GM21825 (cell line): ENCODE data around the gene SELENOT.
"Not testable (repeated sequence)": the region's sequence is repeated elsewhere in the genome, so short reads cannot be mapped to it uniquely, and the experiment has no call there.

Experiments
- ATAC-seq: cut with Tn5 transposase; IDR thresholded peaks from one replicate; pipeline ENCODE4 v1.9.1; 2021; ENCODE audit warnings: mild to moderate bottlenecking, moderate library complexity; ENCODE audit not compliant: unreplicated experiment

The SELENOT gene

GRCh38 chr3:150607267-150608065 is 4.3 kb downstream of the SELENOT start:
- ATAC-seq: no peak

DNA sequence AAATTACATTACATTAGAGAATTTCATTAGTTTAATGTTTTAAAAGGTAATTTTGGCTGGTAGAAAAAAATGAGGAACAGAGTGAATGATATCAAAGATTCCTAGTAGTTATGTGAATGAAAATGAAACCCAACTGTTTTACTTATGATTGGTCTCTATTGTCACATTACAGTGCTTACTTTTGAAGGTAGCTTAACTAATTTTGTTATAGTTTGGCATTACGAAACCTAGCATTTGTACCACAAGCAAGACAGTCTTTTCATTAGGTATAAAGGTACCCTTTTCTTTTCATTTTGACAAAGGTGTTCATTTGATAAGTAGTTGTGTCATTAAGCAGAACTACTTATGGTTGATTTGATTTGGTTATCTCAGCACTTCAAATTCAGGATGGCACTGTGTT is 6.9 kb downstream of the SELENOT start:
- ATAC-seq: no peak

- no peak for ATAC-seq
These were observed 7.7 kb downstream of the SELENOT start for GRCh38 chr3:150610785-150611184.

DNA sequence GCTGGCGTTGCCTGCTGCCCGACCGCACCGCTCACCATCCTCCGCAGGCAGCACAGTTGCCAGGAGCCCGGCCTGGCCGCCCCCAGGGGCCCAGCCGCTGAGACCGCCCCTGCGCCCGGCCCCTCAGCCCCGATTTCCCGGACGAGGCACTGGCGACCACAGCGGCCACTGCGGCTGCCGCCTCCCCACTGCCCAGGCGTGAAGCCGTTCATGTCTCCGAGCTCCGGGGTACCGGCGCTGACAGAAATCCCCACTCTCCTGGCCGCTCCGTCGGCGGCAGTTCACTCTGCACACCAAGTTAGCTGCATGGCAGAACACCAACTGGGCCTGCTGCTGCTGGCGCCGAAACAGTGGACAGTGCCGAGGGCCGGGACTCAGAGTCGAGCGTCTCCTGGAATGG is 8.5 kb downstream of the SELENOT start:
- ATAC-seq: no peak

- ATAC-seq: no peak
These were observed 9.4 kb downstream of the SELENOT start for GRCh38 chr3:150612494-150612893.

DNA sequence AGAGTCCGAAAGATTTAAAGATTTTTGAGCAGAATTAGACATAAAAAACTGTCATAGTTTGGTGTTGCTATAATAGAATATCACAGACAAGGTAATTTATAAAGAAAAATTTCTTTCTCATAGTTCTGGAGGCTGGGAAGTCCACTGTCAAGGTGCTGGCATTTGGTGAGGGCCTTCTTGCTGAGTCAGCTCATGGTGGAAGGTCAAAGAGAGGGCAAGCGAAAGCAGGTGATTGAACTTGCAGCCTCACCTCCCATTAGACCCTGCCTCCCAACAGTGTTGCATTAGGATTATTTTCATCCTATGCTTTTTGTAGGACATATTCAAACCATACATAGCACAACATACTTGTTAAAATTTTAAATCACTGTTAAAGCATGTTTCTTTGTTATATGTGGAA is 9.9 kb downstream of the SELENOT start:
- no peak for ATAC-seq

DNA sequence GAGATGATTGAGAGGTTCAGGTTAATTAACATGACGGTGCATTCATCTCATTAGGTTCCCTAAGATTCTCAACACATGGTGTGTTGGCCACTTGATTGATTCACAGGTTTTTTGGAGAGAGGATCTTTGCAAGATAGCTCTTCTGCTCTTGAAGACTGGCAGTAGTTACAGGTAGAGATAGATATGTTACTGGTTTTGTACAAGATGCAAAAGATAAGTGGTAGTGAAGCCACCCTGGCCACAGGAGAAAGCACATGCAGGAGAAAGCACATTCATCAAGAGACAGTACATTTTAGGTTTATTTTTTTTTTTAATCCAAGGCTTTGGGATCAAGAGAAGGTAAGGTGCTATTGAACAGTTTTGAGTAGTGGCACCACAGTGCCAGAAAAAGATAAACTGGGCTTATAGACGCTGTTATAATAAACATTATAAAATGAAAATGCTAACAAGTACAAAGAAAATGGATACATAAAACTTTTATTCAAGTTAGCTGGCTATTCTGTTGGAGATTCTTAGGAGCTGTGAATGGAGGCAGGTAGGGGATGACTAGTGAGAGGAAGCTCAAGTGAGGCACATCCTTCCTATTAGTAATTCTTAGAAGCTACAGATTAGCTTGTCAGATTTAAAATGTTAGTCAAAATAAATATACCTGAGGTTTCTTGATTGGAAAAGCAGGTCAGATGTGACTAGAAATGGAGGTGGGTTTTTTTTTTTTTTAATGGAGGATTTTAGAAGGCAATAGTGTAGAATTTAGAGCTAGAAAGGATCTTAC is 10.8 kb downstream of the SELENOT start:
- ATAC-seq: no peak

DNA sequence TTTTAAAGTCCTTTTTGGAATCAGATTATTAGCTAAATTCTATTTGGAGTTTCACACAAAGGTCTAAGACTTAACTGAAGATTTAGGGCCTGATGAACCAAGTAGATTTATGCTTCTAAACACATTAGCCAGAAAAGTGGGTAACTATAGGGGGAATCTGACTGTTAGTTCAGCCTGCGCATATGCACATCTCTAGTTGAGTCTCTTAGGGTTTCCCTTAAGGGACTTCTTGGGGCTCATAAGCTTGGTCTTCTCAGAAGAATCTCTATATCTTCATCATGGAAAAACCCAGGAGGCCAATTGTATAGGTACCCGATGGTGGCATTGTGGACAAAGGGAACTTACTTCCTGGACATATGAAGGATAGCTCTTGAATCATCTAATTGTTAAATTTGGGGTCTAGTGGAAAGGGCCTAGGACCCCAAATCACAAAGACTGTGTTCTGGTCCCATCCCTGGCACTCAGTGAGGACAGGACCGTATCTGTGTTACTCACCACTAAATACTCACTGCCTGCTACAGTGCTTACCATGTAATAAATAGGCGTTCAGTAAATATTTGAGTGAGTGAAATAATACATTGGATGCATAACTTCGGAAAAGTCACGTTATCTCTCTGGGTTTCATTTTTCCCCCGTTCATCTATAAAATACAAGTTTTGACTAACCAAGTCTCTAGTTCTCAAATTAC is 17.0 kb downstream of the SELENOT start:
- ATAC-seq: no peak

DNA sequence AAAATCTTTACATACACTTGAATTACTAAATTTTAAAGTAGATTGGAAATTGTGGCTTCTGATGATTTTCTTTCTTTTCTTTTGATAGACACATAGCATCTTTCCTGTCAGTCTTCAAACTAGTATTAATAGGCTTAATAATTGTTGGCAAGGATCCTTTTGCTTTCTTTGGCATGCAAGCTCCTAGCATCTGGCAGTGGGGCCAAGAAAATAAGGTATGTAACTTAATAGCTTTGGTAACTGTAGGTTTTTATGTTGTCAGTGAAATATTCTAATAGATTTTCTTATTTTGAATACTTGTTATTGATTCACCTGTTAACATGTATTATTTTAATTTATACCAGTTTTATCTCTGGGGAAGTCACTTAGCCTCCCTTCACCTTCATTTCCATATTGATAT is 19.8 kb downstream of the SELENOT start:
- not testable (repeated sequence) for ATAC-seq

GRCh38 chr3:150623945-150624344 is 20.8 kb downstream of the SELENOT start:
- no peak for ATAC-seq

GRCh38 chr3:150626148-150626930 is 23.2 kb downstream of the SELENOT start:
- ATAC-seq: no peak

GRCh38 chr3:150627557-150627956 is 24.4 kb downstream of the SELENOT start:
- ATAC-seq: no peak

DNA sequence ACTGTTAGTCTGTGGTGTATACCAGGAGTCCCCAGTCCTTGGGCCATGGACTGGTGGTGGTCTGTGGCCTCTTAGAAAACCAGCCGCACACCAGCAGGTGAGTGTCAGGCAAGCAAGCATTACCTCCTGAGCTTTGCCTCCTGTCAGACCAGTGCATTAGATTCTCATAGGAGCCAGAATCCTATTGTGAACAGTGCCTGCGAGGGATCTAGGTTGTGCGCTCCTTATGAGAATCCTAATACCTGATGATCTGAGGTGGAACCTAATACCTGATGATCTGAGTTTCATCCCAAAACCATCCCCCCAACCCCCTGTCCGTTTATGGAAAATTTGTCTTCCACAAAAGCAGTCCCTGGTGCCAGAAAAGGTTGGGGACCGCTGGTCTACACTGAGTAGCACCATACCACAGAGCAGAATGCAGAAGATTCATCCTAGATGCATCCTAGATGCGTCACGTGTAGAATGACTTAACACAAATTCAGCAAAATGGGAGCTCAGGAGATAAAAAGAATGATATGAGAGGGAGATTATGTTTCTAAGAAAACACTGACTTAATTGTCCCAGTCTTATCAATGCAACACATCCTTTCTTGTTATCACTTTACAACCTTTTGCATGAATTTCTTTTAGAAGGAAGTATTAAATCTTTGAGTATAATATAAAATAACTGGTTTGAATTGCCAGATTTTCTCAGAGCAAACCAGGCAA is 28.5 kb downstream of the SELENOT start:
- ATAC-seq: no peak

- ATAC-seq: no peak
These were observed 32.0 kb downstream of the SELENOT start for GRCh38 chr3:150635076-150635475.

DNA sequence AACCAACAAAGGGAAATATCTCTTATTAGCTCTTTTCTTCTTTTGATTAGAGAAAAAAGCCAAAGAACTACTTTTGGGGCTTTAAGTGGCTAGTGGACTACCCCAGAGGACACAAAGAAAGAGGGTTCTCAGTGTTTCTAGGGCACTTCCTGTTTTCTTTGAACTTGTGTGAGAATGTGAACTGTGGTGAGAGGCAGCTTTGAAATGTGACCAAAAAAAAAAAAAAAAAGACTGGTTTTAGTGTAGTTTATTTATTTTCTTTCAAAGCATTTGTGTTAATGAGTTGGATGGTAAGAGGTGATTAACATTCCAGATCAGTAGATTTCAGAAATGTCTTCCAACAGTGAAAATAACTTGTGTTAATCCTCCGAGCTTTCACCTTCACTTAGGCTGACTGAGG is 32.4 kb downstream of the SELENOT start:
- peak; percentile 87 for ATAC-seq

- no peak for ATAC-seq
These were observed 33.1 kb downstream of the SELENOT start for GRCh38 chr3:150636258-150636657.

GRCh38 chr3:150639262-150639661 is 36.1 kb downstream of the SELENOT start:
- ATAC-seq: no peak

DNA sequence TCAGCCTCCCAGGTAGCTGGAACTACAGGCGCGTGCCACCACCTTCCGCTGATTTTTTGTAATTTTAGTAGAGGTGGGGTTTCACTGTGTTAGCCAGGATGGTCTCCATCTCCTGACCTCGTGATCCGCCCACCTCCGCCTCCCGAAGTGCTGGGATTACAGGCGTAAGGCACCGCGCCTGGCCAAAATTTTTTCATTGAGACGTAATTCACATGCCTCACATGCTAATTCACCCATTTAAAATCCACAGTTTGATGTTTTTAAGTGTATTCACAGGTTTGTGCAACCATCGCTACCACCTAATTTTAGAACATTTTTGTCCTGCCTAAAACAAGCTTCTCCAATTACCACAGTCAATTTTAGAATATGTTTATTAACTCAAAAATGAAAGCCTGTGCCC is 37.1 kb downstream of the SELENOT start:
- ATAC-seq: no peak

DNA sequence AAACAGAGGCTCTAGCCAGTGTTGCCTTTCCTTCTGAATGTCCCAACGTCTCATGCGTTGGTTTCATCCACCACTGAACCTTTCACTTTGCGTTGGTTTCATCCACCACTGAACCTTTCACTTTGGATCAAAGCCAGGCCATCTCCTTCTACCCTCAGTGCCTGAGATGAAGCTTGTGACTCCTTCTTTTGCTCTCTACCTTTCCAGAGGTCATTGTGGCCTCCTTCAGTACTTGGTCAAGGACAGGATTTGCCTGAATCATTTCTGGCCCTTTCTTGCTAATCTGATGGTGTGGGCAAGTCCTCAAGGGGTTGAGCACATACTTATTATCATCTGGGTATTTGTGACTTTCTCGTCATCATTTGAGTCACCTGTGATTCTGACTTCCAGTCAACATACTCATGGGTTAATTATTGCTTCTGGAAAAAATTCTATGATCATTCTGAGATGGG is 50.0 kb downstream of the SELENOT start:
- peak; percentile 70 for ATAC-seq

DNA sequence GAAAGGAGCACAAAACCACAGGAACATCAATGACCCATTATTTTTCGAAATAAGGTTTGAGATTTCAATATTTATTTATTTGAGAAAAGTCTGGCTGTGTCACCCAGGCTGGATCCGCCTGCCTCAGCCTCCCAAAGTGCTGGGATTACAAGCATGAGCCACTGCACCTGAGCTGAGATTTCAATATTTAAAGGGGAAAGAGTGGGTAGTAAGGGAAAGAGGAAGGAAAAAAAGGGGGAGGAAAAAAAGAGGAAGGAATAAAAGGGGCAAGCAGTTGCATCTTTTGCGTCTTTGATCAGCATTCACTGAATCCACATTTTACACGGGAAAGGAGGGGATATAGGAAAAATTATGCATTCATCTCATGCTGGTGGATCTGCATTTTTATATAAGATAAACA is 53.2 kb downstream of the SELENOT start:
- ATAC-seq: no peak
